ENCODE data around the gene FNDC3B.

Gene FNDC3B

DNA sequence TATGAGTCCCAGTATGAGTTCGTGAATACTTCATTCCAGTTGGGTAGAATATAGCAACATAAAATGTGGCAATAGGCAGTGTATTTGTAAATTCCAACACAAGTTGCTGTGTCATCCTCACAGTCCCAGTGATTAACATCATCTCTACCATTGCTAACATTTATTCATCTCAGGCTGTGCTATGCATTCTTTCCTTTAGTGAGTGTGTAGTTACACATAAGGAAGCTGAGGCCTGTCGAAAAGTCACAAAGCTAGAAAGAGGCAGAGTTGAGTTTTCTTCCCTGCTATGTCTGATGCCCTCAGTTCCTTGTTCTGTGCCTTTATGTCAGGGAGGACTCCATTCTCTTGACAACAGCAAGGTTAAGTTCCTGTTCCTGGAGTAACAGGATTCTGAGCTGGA is 96.4 kb downstream of the FNDC3B start:
- no peak for DNase-seq (ENCODE audit: low read depth)

DNA sequence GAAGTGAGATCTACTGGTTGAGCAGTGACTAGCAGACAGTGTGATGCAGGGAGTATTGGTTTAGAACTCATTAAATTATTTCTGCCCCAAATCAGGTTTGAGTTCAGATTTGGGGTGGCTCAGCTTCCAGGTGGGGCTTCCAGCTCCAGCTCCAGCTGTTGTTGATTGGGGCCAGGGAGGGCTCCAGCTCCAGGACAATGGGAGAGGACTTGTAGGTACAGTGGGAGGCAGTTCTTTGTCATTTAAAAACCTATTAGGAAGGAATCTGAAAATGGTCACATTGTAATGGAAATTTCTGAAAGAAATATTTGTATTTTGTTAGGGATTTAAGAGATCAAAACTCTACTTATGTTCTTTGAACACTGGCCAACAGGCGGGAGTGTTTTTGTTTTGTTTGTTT is 97.0 kb downstream of the FNDC3B start:
- DNase-seq (ENCODE audit: low read depth) = no peak

DNA sequence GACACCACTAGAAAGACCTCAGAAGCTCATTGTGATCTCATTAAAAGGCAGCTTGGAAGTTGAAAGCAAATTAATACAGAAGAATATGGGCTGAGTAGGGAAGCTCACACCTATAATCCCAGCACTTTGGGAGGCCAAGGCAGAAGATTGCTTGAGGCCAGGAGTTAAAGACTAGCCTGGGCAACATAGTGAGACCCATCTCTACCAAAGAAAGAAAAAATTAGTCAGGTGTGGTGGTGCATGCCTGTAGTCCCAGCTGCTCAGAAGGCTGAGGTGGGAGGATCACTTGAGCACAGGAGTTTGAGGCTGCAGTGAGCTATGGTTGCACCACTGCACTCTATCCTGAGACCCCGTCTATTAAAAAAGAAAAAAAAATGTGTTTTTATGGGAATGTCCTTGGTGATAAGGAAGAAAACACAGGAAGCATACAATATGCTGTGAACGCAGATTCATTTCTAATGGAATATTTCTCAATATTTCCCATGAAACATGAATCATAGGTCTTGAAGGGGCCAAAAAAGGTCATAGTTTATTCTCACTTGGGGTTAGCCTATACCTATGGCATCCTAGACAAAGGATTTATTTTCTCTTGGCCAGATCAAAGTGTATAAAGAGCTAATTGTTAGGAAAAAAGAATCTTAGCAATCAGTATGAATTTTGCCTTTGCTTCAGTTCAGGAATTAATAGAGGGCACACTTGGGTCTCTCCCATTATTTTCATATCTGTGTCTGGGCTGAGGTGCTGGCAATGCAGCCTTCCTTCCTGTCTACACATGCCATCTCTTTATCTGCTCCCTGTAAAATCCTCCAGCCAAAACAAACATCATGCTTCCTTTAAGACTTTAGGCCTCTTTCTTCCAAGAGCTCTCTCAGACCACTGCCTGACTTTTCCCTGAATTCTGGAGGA is 98.2 kb downstream of the FNDC3B start:
- no peak for DNase-seq (ENCODE audit: low read depth)

DNA sequence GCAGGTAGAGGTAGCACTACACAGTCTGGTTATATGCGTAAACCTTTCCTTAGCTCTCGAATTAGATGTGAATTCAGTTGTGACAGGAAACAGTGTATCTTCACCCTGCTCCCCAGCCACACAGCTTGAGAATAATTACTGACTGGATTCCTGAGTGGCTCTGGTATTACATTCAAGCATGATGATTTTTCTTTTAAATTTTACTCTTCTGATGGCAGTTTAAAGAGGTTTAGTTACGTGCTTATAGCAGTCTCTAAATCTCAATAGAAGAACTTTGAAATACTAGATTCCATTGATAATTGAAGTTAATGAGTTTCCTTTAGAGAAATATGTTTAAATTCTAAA is 98.8 kb downstream of the FNDC3B start:
- DNase-seq (ENCODE audit: low read depth) = no peak

DNA sequence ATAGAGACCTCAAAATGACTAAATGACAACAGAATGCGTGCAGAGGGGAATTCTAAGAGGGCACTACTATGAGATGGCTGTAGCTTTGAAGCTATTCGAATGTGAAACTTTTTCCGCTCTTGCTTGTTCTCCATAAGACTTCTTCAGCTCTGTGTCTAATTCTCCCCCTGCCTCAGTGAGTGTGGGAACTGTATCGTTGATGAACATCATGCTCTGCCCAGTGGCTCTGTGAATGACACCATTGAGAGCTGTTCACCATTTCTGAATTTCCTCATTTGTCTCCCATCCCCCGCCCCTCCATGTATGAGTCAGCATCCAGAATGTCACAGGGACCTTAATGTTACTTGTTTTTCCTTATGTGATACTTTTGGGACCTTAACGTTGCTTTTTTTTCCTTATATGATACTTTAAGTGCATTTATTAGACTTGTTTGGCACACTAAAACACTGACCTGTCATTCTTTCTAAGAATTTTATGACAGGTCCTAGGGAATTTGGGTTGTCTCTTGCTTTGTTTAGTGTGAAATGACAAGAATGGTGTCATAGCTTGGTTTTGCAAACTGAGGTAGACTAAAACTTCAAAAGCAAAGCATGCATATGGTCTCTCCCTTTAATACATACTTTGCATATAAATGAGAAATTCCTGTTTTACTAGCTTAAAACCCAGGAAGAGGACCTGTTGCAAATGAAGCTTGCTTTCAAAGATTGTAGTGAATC is 99.6 kb downstream of the FNDC3B start:
- DNase-seq (ENCODE audit: low read depth) = no peak

DNA sequence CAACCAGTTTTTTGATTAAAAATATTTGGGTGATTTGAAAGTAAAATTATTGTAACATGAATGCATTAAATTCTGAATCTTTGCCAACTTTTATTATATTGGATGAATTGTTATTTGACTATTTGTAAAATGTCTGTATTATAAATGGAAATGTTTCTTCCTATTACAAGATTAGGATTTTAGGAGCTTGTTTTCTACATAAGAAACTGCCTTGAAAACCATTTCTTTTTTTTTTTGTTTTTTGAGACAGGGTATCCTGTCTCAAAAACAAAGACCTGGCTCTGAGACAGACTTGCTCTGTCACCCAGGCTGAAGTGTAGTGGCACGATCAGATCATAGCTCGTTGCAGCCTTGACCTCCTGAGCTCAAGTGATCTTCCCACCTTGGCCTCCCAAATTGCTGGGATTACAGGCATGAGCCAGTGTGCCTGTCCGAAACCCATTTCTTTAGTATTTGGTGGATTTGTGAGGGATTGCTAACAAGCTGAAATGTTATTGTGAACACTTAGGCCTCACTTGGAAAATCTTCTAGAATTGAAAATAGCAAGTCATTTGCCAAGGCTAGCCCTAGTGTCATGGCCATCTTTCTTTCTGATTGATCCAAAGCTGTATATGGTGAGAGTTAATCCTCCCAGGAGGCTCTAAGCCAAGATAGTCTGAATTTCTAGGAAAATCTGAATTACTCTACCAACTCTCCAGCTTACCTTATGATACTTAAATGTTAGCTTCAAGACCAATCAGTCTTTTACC is 100.3 kb downstream of the FNDC3B start:
- no peak for DNase-seq (ENCODE audit: low read depth)

DNA sequence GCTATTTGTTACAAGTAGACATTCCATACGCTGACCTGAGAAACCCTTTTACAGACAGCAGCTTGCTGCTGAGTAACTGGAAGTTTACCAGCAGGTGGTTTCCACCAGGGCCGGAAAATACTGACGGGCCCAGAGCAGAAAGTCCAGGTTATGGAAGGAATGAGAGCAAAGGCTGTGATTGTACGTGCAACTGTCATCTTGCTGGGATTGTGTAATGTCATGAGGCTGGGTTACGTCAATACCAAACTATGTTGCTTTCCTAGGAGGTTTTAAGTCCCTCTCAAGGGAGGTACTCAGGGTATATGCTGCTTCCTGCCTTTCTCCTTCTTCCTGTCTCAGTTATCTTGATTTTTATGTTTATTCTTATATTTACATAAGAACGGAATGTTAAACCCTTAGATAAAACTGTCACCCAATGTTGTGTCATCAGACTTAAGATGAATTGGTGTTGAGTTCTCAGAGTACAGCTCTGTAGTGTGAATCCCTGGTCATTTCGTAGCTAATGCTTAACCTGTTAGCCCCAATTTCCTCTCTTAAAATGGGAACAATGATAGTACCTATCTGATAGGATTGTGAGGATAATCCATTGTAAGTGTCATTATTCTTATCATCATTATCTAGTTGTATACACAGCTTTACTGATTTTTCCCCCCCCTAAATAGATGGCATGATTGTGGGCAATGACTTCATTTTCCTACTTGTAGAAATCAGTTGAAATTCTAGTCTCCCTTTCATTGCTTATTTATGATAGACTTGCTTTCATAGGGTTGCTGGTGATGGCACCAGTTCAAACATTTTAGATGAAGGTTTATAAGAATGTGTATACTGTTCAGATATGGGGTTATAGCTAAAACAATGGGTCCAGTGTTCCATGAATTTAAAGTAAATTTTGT is 101.4 kb downstream of the FNDC3B start:
- DNase-seq (ENCODE audit: low read depth) = no peak

DNA sequence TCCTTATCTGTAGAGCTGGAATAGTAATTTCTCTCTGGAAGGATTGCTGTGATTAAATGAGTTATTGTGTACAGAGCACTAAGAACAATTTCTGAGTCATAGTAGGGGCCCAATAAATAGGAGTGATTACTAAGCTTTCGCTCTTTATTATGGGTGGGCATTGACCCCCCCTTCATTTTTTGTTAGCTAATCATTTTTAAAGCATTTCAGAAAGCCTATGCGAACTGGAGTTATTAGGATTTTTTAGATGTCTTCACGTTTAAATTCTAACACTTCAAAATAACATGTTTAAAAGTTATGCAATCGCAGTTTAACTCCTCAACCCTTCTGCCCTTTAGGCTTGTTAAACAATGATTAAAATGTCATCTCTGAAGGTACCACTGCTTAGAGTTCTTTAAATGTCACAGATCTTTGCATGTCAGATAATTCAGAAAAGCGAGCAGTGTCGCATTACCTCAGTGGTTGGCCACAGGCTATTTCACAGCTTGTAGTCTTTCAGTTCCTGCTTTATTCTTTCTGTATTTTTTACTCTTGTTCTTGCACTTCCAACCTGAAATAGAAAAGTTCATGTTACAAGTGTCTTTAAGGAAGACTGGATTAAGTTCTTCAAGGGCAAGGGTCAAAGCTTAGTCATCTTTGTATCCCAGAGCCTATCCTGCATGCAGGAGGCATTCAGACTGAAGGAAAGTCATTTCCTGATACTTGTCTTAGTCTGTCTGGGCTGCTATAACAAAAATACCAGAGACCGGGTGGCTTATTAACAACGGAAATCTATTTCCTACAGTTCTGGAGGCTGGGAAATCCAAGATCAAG is 102.9 kb downstream of the FNDC3B start:
- no peak for DNase-seq (ENCODE audit: low read depth)

DNA sequence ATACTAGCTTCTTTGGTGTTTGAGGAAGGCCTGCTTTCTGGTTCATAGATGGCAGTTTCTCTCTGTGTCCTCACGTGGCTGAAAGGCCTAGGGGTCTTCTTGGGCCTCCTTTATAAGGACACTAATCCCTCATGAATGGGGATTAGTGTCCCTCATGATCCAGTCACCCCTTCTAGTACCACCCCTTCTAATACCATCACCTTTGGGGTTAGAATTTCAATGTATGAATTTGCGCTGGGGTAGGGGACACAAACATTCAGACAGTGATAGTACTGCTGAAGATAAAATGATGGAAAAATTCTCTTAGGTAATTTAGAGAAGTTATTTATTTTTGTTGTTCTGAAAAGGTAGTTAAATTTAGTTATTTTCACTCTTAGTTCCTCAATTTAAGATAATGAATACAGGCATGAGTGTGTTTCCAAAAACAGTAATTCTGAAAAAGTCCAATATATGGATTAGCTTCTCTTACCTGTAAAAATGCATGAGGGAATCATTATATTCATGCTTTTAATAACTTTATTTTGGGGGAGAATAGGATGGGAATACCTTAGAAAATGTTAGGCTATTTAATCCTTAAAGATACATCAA is 103.6 kb downstream of the FNDC3B start:
- DNase-seq (ENCODE audit: low read depth) = no peak

DNA sequence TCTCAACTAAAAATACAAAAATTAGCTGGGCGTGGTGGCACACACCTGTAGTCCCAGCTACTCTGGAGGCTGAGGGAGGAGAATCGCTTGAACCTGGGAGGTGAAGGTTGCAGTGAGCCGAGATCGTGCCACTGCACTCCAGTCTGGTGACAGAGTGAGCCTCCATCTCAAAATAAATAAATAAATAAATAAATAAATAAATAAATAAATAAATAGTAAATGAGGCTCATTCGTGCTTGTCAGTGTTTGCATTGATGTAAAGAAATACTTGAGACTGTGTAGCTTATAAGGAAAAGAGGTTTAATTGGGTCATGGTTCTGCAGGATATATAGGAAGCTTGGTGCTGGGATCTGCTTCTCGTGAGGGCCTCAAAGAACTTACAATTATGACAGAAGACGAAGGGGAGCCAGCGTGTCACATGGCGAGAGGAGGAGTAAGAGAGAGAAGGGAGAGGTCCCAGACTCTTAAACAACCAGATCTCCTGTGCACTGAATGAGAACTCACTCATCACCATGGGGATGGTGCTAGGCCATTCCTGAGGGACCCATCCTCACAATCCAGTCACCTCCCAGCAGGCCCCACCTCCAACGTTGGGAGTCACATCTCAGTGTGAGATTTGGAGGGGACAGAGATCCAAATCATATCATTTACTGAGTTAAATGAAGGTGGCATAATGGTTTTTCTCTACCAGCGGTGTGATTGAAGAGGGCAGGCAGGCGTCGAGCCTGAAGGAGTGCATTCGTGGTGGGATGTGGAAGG is 104.5 kb downstream of the FNDC3B start:
- no peak for DNase-seq (ENCODE audit: low read depth)

DNA sequence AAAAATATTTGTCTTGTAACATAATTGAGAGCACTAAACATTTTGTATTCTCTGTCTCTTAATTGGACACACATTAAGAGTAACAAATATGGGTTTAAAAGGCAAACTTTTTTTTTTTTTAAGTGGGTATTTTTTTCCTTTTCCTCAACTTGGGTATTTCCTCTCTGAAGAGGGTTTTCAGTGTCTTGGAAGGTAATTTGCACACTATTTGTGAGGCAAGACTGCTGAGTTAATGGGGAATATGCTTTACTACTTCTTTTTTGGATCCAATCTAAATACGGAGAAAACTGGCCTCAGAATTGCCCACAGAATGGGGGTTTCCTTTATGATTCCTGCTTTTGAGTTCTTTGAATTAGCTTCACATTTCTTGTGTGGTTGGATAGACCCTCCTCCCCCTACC is 105.2 kb downstream of the FNDC3B start:
- DNase-seq (ENCODE audit: low read depth) = no peak

DNA sequence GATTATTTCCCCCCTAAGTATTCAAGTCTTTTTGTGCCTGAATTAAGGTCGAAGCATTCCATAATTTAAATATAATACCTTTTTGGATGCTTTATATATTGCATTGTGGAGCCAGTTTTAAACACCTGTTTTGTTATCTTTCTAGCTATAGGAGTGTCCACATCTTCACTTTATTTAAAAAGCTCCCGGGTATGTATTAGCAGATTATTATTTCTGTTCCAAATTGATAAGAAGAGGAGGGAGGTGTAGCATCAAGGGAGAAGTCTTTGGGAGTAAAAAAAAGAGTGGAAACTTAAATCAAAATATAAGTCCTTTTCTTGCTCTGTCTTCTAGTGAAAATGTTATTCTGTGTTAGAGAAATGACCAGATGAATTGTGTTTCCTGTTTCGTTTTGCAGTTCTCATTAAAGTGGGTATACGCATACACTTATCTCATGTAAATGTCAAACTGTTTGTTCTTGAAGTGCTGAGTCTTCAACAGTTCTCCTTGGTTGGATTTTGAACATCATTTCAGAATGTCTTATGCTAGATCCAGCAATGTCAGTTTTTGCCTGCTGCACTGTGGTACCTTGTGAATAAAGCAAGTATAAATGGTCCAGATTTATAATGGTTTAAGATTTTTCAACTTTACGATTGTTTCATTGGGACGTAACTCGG is 105.8 kb downstream of the FNDC3B start:
- no peak for DNase-seq (ENCODE audit: low read depth)

DNA sequence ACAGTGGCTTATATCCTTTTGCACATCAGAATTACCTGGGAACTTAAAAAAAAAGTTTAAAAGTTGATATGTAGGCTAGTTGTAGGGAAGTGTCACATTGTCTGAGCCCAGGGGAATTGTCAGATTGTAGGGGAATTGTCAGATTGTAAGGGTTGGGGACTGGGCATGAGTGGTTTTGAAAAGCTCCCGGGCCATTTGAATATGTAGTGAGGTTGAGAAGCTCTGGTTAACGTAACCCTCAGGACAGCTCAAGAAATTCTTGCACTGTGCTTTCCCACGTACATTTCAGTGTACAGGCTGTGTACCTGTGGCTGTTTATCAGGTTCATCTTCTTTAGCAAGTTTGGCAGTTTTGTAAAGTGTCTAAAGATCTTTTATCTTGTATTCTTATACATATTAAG is 107.0 kb downstream of the FNDC3B start:
- no peak for DNase-seq (ENCODE audit: low read depth)

DNA sequence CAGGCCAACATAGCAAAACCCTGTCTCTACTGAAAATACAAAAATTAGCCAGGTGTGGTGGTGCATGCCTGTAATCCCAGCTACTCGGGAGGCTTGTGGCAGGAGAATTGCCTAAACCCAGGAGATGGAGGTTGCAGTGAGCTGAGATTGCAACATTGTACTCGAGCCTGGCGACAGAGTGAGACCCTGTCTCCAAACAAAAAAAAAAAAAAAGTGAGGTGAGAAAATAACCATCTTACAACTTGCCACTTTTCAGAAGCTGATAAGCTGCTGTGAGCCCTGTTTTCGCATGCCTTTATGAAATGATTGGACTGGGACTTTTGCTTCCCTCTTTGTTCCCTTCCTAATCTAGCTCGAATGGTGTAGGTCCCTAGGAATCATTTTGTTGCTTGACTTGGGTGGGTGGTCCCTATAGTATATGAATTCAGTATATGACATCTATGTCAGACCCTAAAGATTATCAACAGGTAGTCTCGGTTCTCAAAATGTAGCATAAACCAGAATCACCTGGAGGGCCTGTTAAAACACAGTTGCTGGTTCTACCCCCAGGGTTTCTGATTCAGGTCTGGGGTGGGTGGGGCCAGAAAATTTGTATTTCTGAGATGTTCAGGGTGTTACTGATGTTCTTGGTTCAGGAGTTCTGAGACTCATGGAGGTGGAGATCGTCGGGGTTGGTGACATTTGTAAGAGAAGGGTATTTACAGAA is 107.9 kb downstream of the FNDC3B start:
- no peak for DNase-seq (ENCODE audit: low read depth)

DNA sequence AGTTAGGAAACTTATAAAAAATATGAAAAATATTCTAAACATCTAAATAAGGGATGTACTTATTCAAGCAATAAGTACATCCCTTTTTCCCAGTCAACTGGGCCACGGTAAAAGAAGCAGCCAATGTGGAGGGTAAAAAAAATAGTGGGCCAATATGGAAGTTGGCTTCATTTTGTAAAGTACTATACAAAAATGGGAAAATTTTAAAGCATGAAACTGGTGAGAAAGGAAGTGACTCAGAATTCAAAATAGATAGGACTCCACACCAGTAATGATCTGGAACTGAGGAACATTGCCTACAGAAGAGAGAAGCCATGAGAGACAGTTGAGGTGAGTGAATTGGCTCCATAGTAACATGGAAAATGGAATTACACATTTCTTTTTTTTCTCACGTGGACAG is 108.9 kb downstream of the FNDC3B start:
- no peak for DNase-seq (ENCODE audit: low read depth)

DNA sequence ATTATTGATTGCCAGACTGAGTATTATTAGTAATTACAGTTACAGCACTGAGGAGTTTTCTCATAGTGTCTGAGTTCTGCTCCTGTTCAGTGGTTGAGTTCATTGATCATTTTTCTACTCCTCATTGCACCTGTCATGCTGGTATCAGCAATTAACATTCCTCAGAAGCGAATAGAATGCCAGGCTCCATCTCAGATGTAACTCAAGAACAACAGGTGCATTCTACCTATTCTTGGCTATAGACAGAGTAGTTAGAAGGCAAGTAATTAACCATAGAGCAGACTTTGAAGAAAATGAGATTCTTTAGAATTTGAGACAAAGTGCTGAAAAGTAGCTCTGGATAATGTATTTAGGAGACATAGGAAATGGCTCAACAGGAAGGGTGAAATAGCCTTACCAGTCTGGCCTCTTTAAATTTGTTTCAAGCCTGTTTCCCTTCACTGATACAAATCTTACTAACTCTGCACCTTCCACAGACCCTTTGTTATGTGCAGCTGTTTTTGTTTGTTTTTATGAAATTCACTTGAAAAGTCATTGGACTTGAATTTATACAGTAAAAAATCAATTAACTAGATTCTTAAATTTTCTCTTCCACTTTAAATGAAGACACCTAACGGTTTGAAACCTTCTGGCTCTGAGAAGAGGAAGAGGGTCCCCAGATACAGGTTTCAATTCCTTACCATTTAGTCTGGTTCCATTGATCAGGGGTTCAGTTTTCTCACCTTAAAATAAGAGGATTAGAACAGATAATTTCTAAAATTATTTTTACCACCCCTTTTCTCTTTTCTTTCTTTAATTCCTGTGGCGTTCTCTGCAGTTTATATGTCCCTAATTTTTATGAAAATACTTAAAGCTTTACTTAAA is 109.6 kb downstream of the FNDC3B start:
- no peak for DNase-seq (ENCODE audit: low read depth)

DNA sequence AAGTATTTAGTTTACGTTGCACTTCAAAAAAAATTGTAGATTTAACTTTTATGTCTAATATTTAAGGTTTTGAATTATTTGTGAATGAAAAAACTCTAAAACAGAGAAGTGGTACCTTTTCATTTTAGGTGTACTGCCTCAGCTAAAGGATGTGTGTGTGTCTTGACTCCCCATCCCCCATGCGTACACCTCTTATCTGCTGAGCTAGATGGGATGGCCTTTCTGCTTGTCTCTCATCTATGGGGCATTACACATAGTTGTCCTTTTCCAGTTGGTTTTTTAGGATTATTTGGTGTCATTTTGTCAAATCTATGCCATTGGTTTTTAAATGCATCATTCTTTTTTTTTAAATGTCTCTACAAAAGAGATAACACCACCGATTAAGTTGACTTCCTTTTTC is 110.9 kb downstream of the FNDC3B start:
- DNase-seq (ENCODE audit: low read depth) = no peak

Measured in activated gamma-delta T cell treated with anti-CD3 and anti-CD28 coated beads, Interleukin-2, amount 50 U/mL, for 16 hours (primary cell).